ENCODE data around the gene MUC22.
"Not testable (repeated sequence)": the region's sequence is repeated elsewhere in the genome, so short reads cannot be mapped to it uniquely, and the experiment has no call there.

The MUC22 gene

GRCh38 chr6:31041372-31041974, 31.2 kb downstream of the MUC22 start:
- no peak for DNase-seq

- peak; percentile 23 for DNase-seq
These were observed 32.5 kb downstream of the MUC22 start for GRCh38 chr6:31042806-31043205.

- DNase-seq, result no peak
These were observed 37.8 kb downstream of the MUC22 start for GRCh38 chr6:31048099-31048498.

GRCh38 chr6:31049518-31049917, 39.2 kb downstream of the MUC22 start:
- DNase-seq, result no peak

- DNase-seq, result not testable (repeated sequence)
These were observed 42.9 kb downstream of the MUC22 start for GRCh38 chr6:31053187-31053586.

- DNase-seq, result no peak
These were observed 43.6 kb downstream of the MUC22 start for GRCh38 chr6:31053873-31054272.

GRCh38 chr6:31055441-31055840, 45.2 kb downstream of the MUC22 start:
- DNase-seq, result no peak

GRCh38 chr6:31057426-31058003, 47.2 kb downstream of the MUC22 start:
- no peak for DNase-seq

GRCh38 chr6:31058128-31058894, 48.0 kb downstream of the MUC22 start:
- DNase-seq, result peak; percentile 38

GRCh38 chr6:31060145-31060544, 49.9 kb downstream of the MUC22 start:
- DNase-seq, result no peak

GRCh38 chr6:31063906-31064435, 53.7 kb downstream of the MUC22 start:
- DNase-seq, result no peak

- DNase-seq, result no peak
These were observed 55.3 kb downstream of the MUC22 start for GRCh38 chr6:31065556-31065955.

- DNase-seq, result not testable (repeated sequence)
These were observed 56.8 kb downstream of the MUC22 start for GRCh38 chr6:31067028-31067427.

- not testable (repeated sequence) for DNase-seq
These were observed 57.8 kb downstream of the MUC22 start for GRCh38 chr6:31067891-31068668.

GRCh38 chr6:31068669-31069340, 58.5 kb downstream of the MUC22 start:
- peak; percentile 78 for DNase-seq

GRCh38 chr6:31070711-31071197, 60.5 kb downstream of the MUC22 start:
- DNase-seq, result no peak

GRCh38 chr6:31074401-31074800, 64.1 kb downstream of the MUC22 start:
- DNase-seq, result no peak

- no peak for DNase-seq
These were observed 65.3 kb downstream of the MUC22 start for GRCh38 chr6:31075528-31075927.

GRCh38 chr6:31076611-31077010, 66.3 kb downstream of the MUC22 start:
- no peak for DNase-seq

GRCh38 chr6:31079656-31080261, 69.5 kb downstream of the MUC22 start:
- DNase-seq, result peak; percentile 74

GRCh38 chr6:31081872-31082271, 71.6 kb downstream of the MUC22 start:
- DNase-seq, result no peak
